ENCODE data around the gene EXOC7. TPM values are rescaled to one million over a fixed set of nuclear protein-coding genes. Genes with fewer than 3 reads are reported as not detected.

Gene EXOC7
- total RNA-seq, 1 donor from 2014 or later, result 145 TPM

DNA sequence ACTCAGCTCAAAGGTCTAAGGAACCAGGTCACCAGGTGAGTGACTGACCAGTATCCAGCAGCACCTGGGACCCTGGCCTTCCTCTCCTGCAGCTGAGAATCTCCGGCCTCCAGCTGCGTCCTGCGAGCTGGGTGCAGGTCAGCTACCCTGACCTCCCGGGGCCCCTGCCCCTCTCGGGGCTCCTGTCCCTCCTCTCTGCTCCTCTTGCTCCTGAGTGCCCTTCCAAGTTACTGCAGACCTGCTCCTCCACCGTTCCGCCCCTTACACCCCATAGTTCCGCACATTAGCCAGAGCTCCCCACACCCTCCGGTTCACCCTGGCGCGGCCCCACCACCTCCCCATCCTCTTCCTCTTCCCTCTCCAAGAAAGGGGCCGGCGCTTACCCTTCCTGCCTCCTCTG is 26.9 kb upstream of the EXOC7 start:
- H3K27ac Mint-ChIP-seq (ENCODE audit: unreplicated experiment), result no peak overlapping the region

DNA sequence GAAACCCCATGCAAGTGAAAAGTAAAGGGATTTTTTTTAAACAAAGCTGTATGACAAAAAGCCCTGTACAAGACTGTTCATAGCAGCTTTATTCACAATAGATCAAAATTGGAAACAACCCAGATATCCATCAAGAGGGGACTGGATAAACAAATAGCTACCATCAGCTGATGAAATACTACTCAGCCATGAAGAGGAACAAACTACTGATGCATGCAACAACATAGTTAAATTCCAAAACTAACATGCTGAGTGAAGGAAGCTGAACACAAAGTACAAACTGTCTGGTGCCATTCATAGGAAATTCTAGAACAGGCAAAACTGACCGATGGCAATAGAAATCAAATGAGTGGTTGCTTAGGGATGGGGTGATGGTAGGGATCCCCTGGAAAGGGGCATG is 22.3 kb upstream of the EXOC7 start:
- Histone ChIP-seq H3K4me3 (ENCODE audit: insufficient read depth, low read depth, low read length) (no peak overlapping the region), H3K27ac (ENCODE audit: low read depth, low read length) (no peak overlapping the region), H3K27me3 (ENCODE audit: insufficient read depth, low read length) (peaks cover 6% of the 10 kb centered on the region), H2AFZ (ENCODE audit: low read depth, low read length) (no peak overlapping the region), H4K20me1 (ENCODE audit: insufficient read depth, low read length) (no peaks in the 10 kb centered on the region), H3K9ac (ENCODE audit: low read length) (no peak overlapping the region), H3K4me1 (ENCODE audit: insufficient read depth, low read length) (peaks cover 4% of the 10 kb centered on the region), H3K9me3 (ENCODE audit: insufficient read depth, low read depth, low read length) (no peaks in the 10 kb centered on the region), H3K79me2 (ENCODE audit: insufficient read depth, low read length) (no peaks in the 10 kb centered on the region), H3K36me3 (ENCODE audit: insufficient read depth, low read length) (no peaks in the 10 kb centered on the region), H3K4me2 (ENCODE audit: low read length) (no peak overlapping the region)
- peaks cover 32% of the 10 kb centered on the region for H3K27me3 Mint-ChIP-seq (ENCODE audit: low read depth, unreplicated experiment)
- FAIRE-seq, result no peak
- TF ChIP-seq EZH2 (IDR thresholded peaks at IDR 0.05; ENCODE audit: insufficient read depth, low read length) (no peak), CTCF (IDR thresholded peaks at IDR 0.05; ENCODE audit: insufficient read depth, low read depth, low read length) (no peak)
- no peak overlapping the region for H3K4me3 Mint-ChIP-seq (ENCODE audit: unreplicated experiment)
- H3K27ac Mint-ChIP-seq (ENCODE audit: unreplicated experiment), result no peak overlapping the region
- DNase-seq (ENCODE audit: low read depth), result no peak
- H3K4me1 Mint-ChIP-seq (ENCODE audit: low read depth, unreplicated experiment), result no peaks in the 10 kb centered on the region
- no peaks in the 10 kb centered on the region for H3K9me3 Mint-ChIP-seq (ENCODE audit: unreplicated experiment)
- no peaks in the 10 kb centered on the region for H3K36me3 Mint-ChIP-seq (ENCODE audit: low read depth, unreplicated experiment)

More for the DNA sequence above, 26.9 kb upstream of the EXOC7 start:
- Mint-ChIP-seq H3K27me3 (ENCODE audit: low read depth, unreplicated experiment) (peaks cover 43% of the 10 kb centered on the region), H3K36me3 (ENCODE audit: low read depth, unreplicated experiment) (no peaks in the 10 kb centered on the region), H3K9me3 (ENCODE audit: unreplicated experiment) (no peaks in the 10 kb centered on the region), H3K4me1 (ENCODE audit: low read depth, unreplicated experiment) (no peaks in the 10 kb centered on the region), H3K4me3 (ENCODE audit: unreplicated experiment) (no peak overlapping the region)
- Histone ChIP-seq H3K4me2 (ENCODE audit: low read length) (no peak overlapping the region), H3K27me3 (ENCODE audit: insufficient read depth, low read length) (peaks cover 18% of the 10 kb centered on the region), H2AFZ (ENCODE audit: low read depth, low read length) (no peak overlapping the region), H3K27ac (ENCODE audit: low read depth, low read length) (no peak overlapping the region), H4K20me1 (ENCODE audit: insufficient read depth, low read length) (no peaks in the 10 kb centered on the region), H3K4me1 (ENCODE audit: insufficient read depth, low read length) (no peaks in the 10 kb centered on the region), H3K79me2 (ENCODE audit: insufficient read depth, low read length) (no peaks in the 10 kb centered on the region), H3K4me3 (ENCODE audit: insufficient read depth, low read depth, low read length) (no peak overlapping the region), H3K9me3 (ENCODE audit: insufficient read depth, low read depth, low read length) (no peaks in the 10 kb centered on the region), H3K9ac (ENCODE audit: low read length) (no peak overlapping the region), H3K36me3 (ENCODE audit: insufficient read depth, low read length) (no peaks in the 10 kb centered on the region)
- TF ChIP-seq EZH2 (IDR thresholded peaks at IDR 0.05; ENCODE audit: insufficient read depth, low read length), result no peak
- no peak for TF ChIP-seq CTCF (IDR thresholded peaks at IDR 0.05; ENCODE audit: insufficient read depth, low read depth, low read length)
- no peak for FAIRE-seq
- DNase-seq (ENCODE audit: low read depth), result no peak

GRCh38 chr17:76125391-76125675 is 21.7 kb upstream of the EXOC7 start:
- H3K4me1 ChIP-seq (ENCODE audit: insufficient read depth, low read length), result peaks cover 4% of the 10 kb centered on the region
- no peaks in the 10 kb centered on the region for H3K36me3 ChIP-seq (ENCODE audit: insufficient read depth, low read length)
- H3K79me2 ChIP-seq (ENCODE audit: insufficient read depth, low read length), result no peaks in the 10 kb centered on the region
- TF ChIP-seq CTCF (IDR thresholded peaks at IDR 0.05; ENCODE audit: insufficient read depth, low read depth, low read length), result no peak
- TF ChIP-seq EZH2 (IDR thresholded peaks at IDR 0.05; ENCODE audit: insufficient read depth, low read length), result no peak
- H4K20me1 ChIP-seq (ENCODE audit: insufficient read depth, low read length), result no peaks in the 10 kb centered on the region
- Mint-ChIP-seq H3K4me3 (ENCODE audit: unreplicated experiment) (no peak overlapping the region), H3K27ac (ENCODE audit: unreplicated experiment) (no peak overlapping the region), H3K27me3 (ENCODE audit: low read depth, unreplicated experiment) (peaks cover 31% of the 10 kb centered on the region), H3K9me3 (ENCODE audit: unreplicated experiment) (no peaks in the 10 kb centered on the region), H3K4me1 (ENCODE audit: low read depth, unreplicated experiment) (no peaks in the 10 kb centered on the region), H3K36me3 (ENCODE audit: low read depth, unreplicated experiment) (no peaks in the 10 kb centered on the region)
- no peak overlapping the region for H3K4me3 ChIP-seq (ENCODE audit: insufficient read depth, low read depth, low read length)
- peaks cover 3% of the 10 kb centered on the region for H3K27me3 ChIP-seq (ENCODE audit: insufficient read depth, low read length)
- no peak for DNase-seq (ENCODE audit: low read depth)
- H3K9ac ChIP-seq (ENCODE audit: low read length), result no peak overlapping the region
- H3K27ac ChIP-seq (ENCODE audit: low read depth, low read length), result no peak overlapping the region
- no peak overlapping the region for H3K4me2 ChIP-seq (ENCODE audit: low read length)
- no peak for FAIRE-seq
- no peak overlapping the region for H2AFZ ChIP-seq (ENCODE audit: low read depth, low read length)
- H3K9me3 ChIP-seq (ENCODE audit: insufficient read depth, low read depth, low read length), result no peaks in the 10 kb centered on the region
